Measurements from ENCODE around the gene ARHGAP42. TPM values are rescaled to one million over a fixed set of nuclear protein-coding genes. Genes with fewer than 3 reads are reported as not detected.

The ARHGAP42 gene
- total and polyA plus RNA-seq, 2 of the 13 experiments (the other 11 are each of a cell fraction or from before 2014, with no cell fraction given) = 2.5 to 4.3 TPM

GRCh38 chr11:100963375-100963774, 276.3 kb downstream of the ARHGAP42 start (continued):
- no peak for TF ChIP-seq ZFP91 (CRISPR knock-in tag; IDR thresholded peaks at IDR 0.05; ENCODE audit: borderline replicate concordance)
- no peak for TF ChIP-seq HNF4G (IDR thresholded peaks at IDR 0.05; ENCODE audit: borderline replicate concordance, low read depth, low read length)
- TF ChIP-seq HNF4G (CRISPR knock-in tag; IDR thresholded peaks at IDR 0.05; ENCODE audit: borderline replicate concordance, low read depth) = no peak

DNA sequence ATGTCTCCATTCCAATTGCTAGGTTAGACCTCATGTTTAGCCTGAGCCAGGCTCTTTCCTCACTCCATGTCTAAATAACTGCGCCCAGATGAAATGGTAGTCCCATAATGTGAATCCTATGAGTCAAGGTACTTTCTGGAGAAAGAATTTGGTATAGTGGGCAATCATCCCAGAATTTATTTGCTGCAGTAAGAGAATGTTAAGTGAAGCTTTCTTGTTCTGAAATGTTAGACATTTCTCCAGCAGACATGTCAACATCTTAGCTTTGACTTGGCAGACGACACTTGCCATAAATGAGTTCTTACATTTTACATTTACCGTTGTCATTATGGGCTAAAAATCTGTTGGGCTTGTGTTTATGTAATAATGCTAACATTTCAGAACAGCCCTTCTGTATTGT, 277.3 kb downstream of the ARHGAP42 start:
- 79% methylated on average over 3 of the region's 3 CpGs for WGBS (ENCODE audit: low lambda C conversion rate)
- Histone ChIP-seq H3K27ac (ENCODE audit: extremely low read length, insufficient read depth, low read length) (no peak overlapping the region), H3K4me1 (ENCODE audit: insufficient read depth, low read length) (no peaks in the 10 kb centered on the region), H3K4me3 (replicated peaks in 1 of 3; ENCODE audit: insufficient read depth in 1 of 3, low read depth in 2 of 3, low read length in 3 of 3) (no peak overlapping the region), H3K4me2 (ENCODE audit: low read depth, low read length) (no peak overlapping the region), H3K27me3 (ENCODE audit: control insufficient read depth in 1 of 2, insufficient read depth in 2 of 2, low read length in 2 of 2) (no peaks in the 10 kb centered on the region), H2AFZ (ENCODE audit: low read length) (no peak overlapping the region), H3K9me3 (ENCODE audit: low read length) (no peaks in the 10 kb centered on the region), H4K20me1 (ENCODE audit: insufficient read depth, low read length) (no peaks in the 10 kb centered on the region), H3K9ac (ENCODE audit: insufficient read depth, low read depth, low read length) (no peak overlapping the region), H3K36me3 (replicated peaks in 1 of 2; ENCODE audit: control insufficient read depth in 1 of 2, insufficient read depth in 2 of 2, low read length in 2 of 2) (no peaks in the 10 kb centered on the region), H3K79me2 (ENCODE audit: insufficient read depth, low read length) (no peaks in the 10 kb centered on the region)
- ATAC-seq (no peak), FAIRE-seq (no peak), DNase-seq (ENCODE audit: low spot score) (no peak)
- ChIA-PET POLR2A (no interaction called here), CTCF (ENCODE audit: low intra/inter-chr PET ratio, low total read pairs) (no interaction called here)
- TF ChIP-seq ZBTB20 (CRISPR knock-in tag; IDR thresholded peaks at IDR 0.05; ENCODE audit: borderline replicate concordance, low read depth) = no peak
- BruUV-seq (replicated peaks) = no TSS peak
- intact Hi-C loops (cut with micrococcal nuclease; ENCODE audit: unreplicated experiment) (no loop called here), in situ Hi-C loops (cut with HindIII; ENCODE audit: extremely low pct_ligation_motif_present, low pct_unique_long_range_greater_than_20kb) (no loop called here)

- H3K4me3 ChIP-seq (replicated peaks in 1 of 3; ENCODE audit: insufficient read depth in 1 of 3, low read depth in 2 of 3, low read length in 3 of 3) = no peak overlapping the region
- DNase-seq (ENCODE audit: low spot score) (no peak), FAIRE-seq (no peak), ATAC-seq (no peak)
- intact Hi-C loops (cut with micrococcal nuclease; ENCODE audit: unreplicated experiment) (no loop called here), in situ Hi-C loops (cut with HindIII; ENCODE audit: extremely low pct_ligation_motif_present, low pct_unique_long_range_greater_than_20kb) (no loop called here)
- no peaks in the 10 kb centered on the region for H3K36me3 ChIP-seq (replicated peaks in 1 of 2; ENCODE audit: control insufficient read depth in 1 of 2, insufficient read depth in 2 of 2, low read length in 2 of 2)
- no peak overlapping the region for H3K9ac ChIP-seq (ENCODE audit: insufficient read depth, low read depth, low read length)
- no peaks in the 10 kb centered on the region for H3K79me2 ChIP-seq (ENCODE audit: insufficient read depth, low read length)
- H3K27ac ChIP-seq (ENCODE audit: extremely low read length, insufficient read depth, low read length) = no peak overlapping the region
- CTCF ChIA-PET (ENCODE audit: low intra/inter-chr PET ratio, low total read pairs) = no interaction called here
- H3K9me3 ChIP-seq (ENCODE audit: low read length) = no peaks in the 10 kb centered on the region
- no peak overlapping the region for H2AFZ ChIP-seq (ENCODE audit: low read length)
- POLR2A ChIA-PET = no interaction called here
- H3K4me1 ChIP-seq (ENCODE audit: insufficient read depth, low read length) = no peaks in the 10 kb centered on the region
- no TSS peak for BruUV-seq (replicated peaks)
- no peak overlapping the region for H3K4me2 ChIP-seq (ENCODE audit: low read depth, low read length)
- WGBS (ENCODE audit: low lambda C conversion rate) = 100% methylated on average over 1 of the region's 1 CpG
- H3K27me3 ChIP-seq (ENCODE audit: control insufficient read depth in 1 of 2, insufficient read depth in 2 of 2, low read length in 2 of 2) = no peaks in the 10 kb centered on the region
- H4K20me1 ChIP-seq (ENCODE audit: insufficient read depth, low read length) = no peaks in the 10 kb centered on the region
- TF ChIP-seq NCOA2 (CRISPR knock-in tag; IDR thresholded peaks at IDR 0.05) (no peak), UBTF (CRISPR knock-in tag; IDR thresholded peaks at IDR 0.05) (no peak), HBP1 (CRISPR knock-in tag; IDR thresholded peaks at IDR 0.05; ENCODE audit: low read depth) (no peak)
- TF ChIP-seq, protein P1, sequence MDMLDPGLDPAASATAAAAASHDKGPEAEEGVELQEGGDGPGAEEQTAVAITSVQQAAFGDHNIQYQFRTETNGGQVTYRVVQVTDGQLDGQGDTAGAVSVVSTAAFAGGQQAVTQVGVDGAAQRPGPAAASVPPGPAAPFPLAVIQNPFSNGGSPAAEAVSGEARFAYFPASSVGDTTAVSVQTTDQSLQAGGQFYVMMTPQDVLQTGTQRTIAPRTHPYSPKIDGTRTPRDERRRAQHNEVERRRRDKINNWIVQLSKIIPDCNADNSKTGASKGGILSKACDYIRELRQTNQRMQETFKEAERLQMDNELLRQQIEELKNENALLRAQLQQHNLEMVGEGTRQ (IDR thresholded peaks at IDR 0.05; ENCODE audit: low read depth, low read length) = no peak
- TF ChIP-seq, protein P1 (CRISPR knock-in tag; IDR thresholded peaks at IDR 0.05; ENCODE audit: borderline replicate concordance) = no peak
These were observed 278.3 kb downstream of the ARHGAP42 start for GRCh38 chr11:100965346-100965745.

Data from HepG2 (cell line).